GM23338 (cell line): Measurements from ENCODE around the gene DTX1. TPM values are rescaled to one million over a fixed set of nuclear protein-coding genes. Genes with fewer than 3 reads are reported as not detected.

Experiments used
- ATAC-seq: fragments of 200-7000 bp; cut with Tn5 transposase; 3 replicates; pipeline ENCODE4 v1.9.1; 2020
- DNase-seq: peaks from one replicate; pipeline ENCODE4 v3.0.0-alpha.2; 2015; ENCODE audit warnings: low spot score
- H2AFZ ChIP-seq: fragments of 200-600 bp; sonication (generic); 2 replicates; pipeline ENCODE4 v1.8.0; 2016; ENCODE audit warnings: antibody characterized with exemption, mild to moderate bottlenecking, moderate library complexity
- H3F3A ChIP-seq: fragments of 200-600 bp; sonication (generic); replicated peaks from 2 replicates; pipeline ENCODE4 v1.8.0; 2017; ENCODE audit warnings: antibody characterized with exemption, mixed run types, low read depth
- H3K27ac ChIP-seq: fragments of 200-600 bp; sonication (generic); 2 replicates; pipeline ENCODE4 v1.6.1; 2016; ENCODE audit warnings: low read depth
- H3K27me3 ChIP-seq: fragments of 200-600 bp; sonication (generic); 2 replicates; pipeline ENCODE4 v1.8.0; 2016; ENCODE audit warnings: mild to moderate bottlenecking, mixed run types, moderate library complexity; ENCODE audit not compliant: insufficient read depth
- H3K36me3 ChIP-seq: fragments of 200-600 bp; sonication (generic); 2 replicates; pipeline ENCODE4 v1.8.0; 2016; ENCODE audit warnings: mild to moderate bottlenecking; ENCODE audit not compliant: insufficient read depth
- H3K4me1 ChIP-seq: fragments of 200-600 bp; sonication (generic); 2 replicates; pipeline ENCODE4 v1.8.0; 2016; ENCODE audit warnings: mild to moderate bottlenecking, moderate library complexity; ENCODE audit not compliant: insufficient read depth
- H3K4me2 ChIP-seq: fragments of 200-600 bp; sonication (generic); 2 replicates; pipeline ENCODE4 v1.7.1; 2017; ENCODE audit warnings: mixed run types
- H3K4me3 ChIP-seq: fragments of 200-600 bp; sonication (generic); 2 replicates; pipeline ENCODE4 v1.6.1; 2016; ENCODE audit warnings: mixed run types
- H3K79me2 ChIP-seq: fragments of 200-600 bp; sonication (generic); replicated peaks from 2 replicates; pipeline ENCODE4 v1.8.0; 2017; ENCODE audit warnings: mild to moderate bottlenecking; ENCODE audit not compliant: insufficient read depth
- H3K9me2 ChIP-seq: fragments of 200-600 bp; sonication (generic); 2 replicates; pipeline ENCODE4 v1.8.0; 2017; ENCODE audit not compliant: insufficient read depth
- H4K20me1 ChIP-seq: fragments of 200-600 bp; sonication (generic); replicated peaks from 2 replicates; pipeline ENCODE4 v1.8.0; 2017; ENCODE audit warnings: mild to moderate bottlenecking; ENCODE audit not compliant: insufficient read depth
- H3K27ac Mint-ChIP-seq: 2 replicates; pipeline ENCODE4 v1.8.0; 2020; ENCODE audit warnings: inconsistent platforms, mild to moderate bottlenecking, moderate library complexity, mixed read lengths
- H3K27me3 Mint-ChIP-seq: 3 replicates; pipeline ENCODE4 v1.8.0; 2022; ENCODE audit warnings: low read depth, mild to moderate bottlenecking, moderate library complexity, mixed read lengths, inconsistent platforms; ENCODE audit not compliant: insufficient read depth, poor library complexity
- H3K36me3 Mint-ChIP-seq: 3 replicates; pipeline ENCODE4 v1.8.0; 2021; ENCODE audit warnings: low read depth, mild to moderate bottlenecking, inconsistent platforms, moderate library complexity, mixed read lengths
- H3K4me1 Mint-ChIP-seq: 3 replicates; pipeline ENCODE4 v1.8.0; 2020; ENCODE audit warnings: mild to moderate bottlenecking, inconsistent platforms, mixed read lengths
- H3K4me3 Mint-ChIP-seq: 3 replicates; pipeline ENCODE4 v1.8.0; 2021; ENCODE audit warnings: moderate library complexity, mild to moderate bottlenecking, inconsistent platforms, mixed read lengths
- H3K9me3 Mint-ChIP-seq: 3 replicates; pipeline ENCODE4 v1.8.0; 2020; ENCODE audit warnings: moderate library complexity, mild to moderate bottlenecking, inconsistent platforms, mixed read lengths
- CREB1 ChIP-seq: fragments of 250-450 bp; sonication (Bioruptor Pico); IDR thresholded peaks from 2 replicates; pipeline ENCODE4 v1.5.0; 2020; ENCODE audit warnings: low read depth, mild to moderate bottlenecking, moderate library complexity
- EZH2 ChIP-seq: fragments of 200-600 bp; sonication (generic); IDR thresholded peaks from one replicate; pipeline ENCODE4 v1.8.0; 2017; ENCODE audit warnings: antibody characterized with exemption, mild to moderate bottlenecking, low read depth; ENCODE audit not compliant: unreplicated experiment
- EZH2phosphoT487 ChIP-seq: fragments of 200-600 bp; sonication (generic); IDR thresholded peaks from one replicate; pipeline ENCODE4 v1.8.1; 2018; ENCODE audit warnings: antibody characterized with exemption; ENCODE audit not compliant: unreplicated experiment
- JUNB ChIP-seq: IDR thresholded peaks from one replicate; pipeline ENCODE4 v1.6.1; 2016; ENCODE audit warnings: antibody characterized with exemption; ENCODE audit not compliant: unreplicated experiment
- NANOG ChIP-seq: IDR thresholded peaks from 2 replicates; pipeline ENCODE4 v1.6.1; 2016; ENCODE audit warnings: antibody characterized with exemption, borderline replicate concordance
- POLR2AphosphoS5 ChIP-seq: IDR thresholded peaks from 2 replicates; pipeline ENCODE4 v1.6.1; 2016; ENCODE audit warnings: antibody characterized with exemption, low read depth
- STAT1 ChIP-seq: IDR thresholded peaks from one replicate; pipeline ENCODE4 v1.6.1; 2016; ENCODE audit warnings: antibody characterized with exemption; ENCODE audit not compliant: unreplicated experiment
- ZNF114 ChIP-seq: fragments of 250-450 bp; sonication (Bioruptor Pico); IDR thresholded peaks from 2 replicates; pipeline ENCODE4 v1.5.0; 2020; ENCODE audit warnings: mild to moderate bottlenecking, moderate library complexity
- ZNF331 ChIP-seq: fragments of 250-450 bp; sonication (Bioruptor Pico); IDR thresholded peaks from 2 replicates; pipeline ENCODE4 v1.5.0; 2020; ENCODE audit warnings: low read depth, mild to moderate bottlenecking, moderate library complexity
- polyA plus RNA-seq: library from polyadenylated mRNA; unstranded; fragments of >200 nt; fragmentation: Nextera tagmentation; extraction: Ambion mirVana; gene quantifications from 2 replicates; pipeline ENCODE4 v1.2.1, GENCODE V29; 2016
- total RNA-seq: library from RNA; depleted of rRNA; stranded (reverse); fragments of >200 nt; shearing (Covaris generic); gene quantifications from 2 replicates; pipeline ENCODE4 v1.2.3, GENCODE V29; 2014
- TF ChIP-seq, protein P1 (sequence below): IDR thresholded peaks from 2 replicates; pipeline ENCODE4 v1.6.1; 2016; ENCODE audit warnings: antibody characterized with exemption
- TF ChIP-seq, protein P2 (sequence below): IDR thresholded peaks from one replicate; pipeline ENCODE4 v1.6.1; 2018; ENCODE audit warnings: antibody characterized with exemption; ENCODE audit not compliant: unreplicated experiment
- TF ChIP-seq, protein P3 (sequence below): fragments of 250-450 bp; sonication (Bioruptor Pico); IDR thresholded peaks from 2 replicates; pipeline ENCODE4 v1.5.0; 2020; ENCODE audit warnings: mild to moderate bottlenecking, moderate library complexity
- TF ChIP-seq, protein P4 (sequence below), 2 experiments: fragments of 200-600 bp in 1 of 2; sonication (generic) in 1 of 2; conservative IDR thresholded peaks; 2 replicates each; pipeline versions ENCODE4 v1.5.1 to v1.6.1; 2016 to 2017; ENCODE audit warnings: antibody characterized with exemption in 2 of 2, low read depth in 2 of 2, mild to moderate bottlenecking in 2 of 2, moderate library complexity in 1 of 2

Gene DTX1
- total and polyA plus RNA-seq, 2 experiments from 2014 or later: 1.6 to 9.0 TPM

GRCh38 chr12:113052326-113052725 is 4.2 kb upstream of the DTX1 start:
- Histone ChIP-seq H3K4me1 (no peaks in the 10 kb centered on the region), H3K27ac (no peak overlapping the region), H3K4me2 (no peak overlapping the region), H3K36me3 (no peaks in the 10 kb centered on the region), H3K27me3 (peaks cover 25% of the 10 kb centered on the region), H3K9me2 (no peaks in the 10 kb centered on the region), H3K4me3 (no peak overlapping the region), H4K20me1 (0 out of 2 replicates have a peak, but pooled peaks cover 2% of the 10 kb centered on the region), H2AFZ (no peak overlapping the region), H3K79me2 (no peaks in the 10 kb centered on the region), H3F3A (no peaks in the 10 kb centered on the region)
- H3K4me3 Mint-ChIP-seq: no peak overlapping the region
- DNase-seq: no peak
- no peak for TF ChIP-seq CREB1
- TF ChIP-seq, protein P1, sequence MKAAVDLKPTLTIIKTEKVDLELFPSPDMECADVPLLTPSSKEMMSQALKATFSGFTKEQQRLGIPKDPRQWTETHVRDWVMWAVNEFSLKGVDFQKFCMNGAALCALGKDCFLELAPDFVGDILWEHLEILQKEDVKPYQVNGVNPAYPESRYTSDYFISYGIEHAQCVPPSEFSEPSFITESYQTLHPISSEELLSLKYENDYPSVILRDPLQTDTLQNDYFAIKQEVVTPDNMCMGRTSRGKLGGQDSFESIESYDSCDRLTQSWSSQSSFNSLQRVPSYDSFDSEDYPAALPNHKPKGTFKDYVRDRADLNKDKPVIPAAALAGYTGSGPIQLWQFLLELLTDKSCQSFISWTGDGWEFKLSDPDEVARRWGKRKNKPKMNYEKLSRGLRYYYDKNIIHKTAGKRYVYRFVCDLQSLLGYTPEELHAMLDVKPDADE: no peak
- no peak for TF ChIP-seq NANOG
- no peak for TF ChIP-seq EZH2
- TF ChIP-seq, protein P2, sequence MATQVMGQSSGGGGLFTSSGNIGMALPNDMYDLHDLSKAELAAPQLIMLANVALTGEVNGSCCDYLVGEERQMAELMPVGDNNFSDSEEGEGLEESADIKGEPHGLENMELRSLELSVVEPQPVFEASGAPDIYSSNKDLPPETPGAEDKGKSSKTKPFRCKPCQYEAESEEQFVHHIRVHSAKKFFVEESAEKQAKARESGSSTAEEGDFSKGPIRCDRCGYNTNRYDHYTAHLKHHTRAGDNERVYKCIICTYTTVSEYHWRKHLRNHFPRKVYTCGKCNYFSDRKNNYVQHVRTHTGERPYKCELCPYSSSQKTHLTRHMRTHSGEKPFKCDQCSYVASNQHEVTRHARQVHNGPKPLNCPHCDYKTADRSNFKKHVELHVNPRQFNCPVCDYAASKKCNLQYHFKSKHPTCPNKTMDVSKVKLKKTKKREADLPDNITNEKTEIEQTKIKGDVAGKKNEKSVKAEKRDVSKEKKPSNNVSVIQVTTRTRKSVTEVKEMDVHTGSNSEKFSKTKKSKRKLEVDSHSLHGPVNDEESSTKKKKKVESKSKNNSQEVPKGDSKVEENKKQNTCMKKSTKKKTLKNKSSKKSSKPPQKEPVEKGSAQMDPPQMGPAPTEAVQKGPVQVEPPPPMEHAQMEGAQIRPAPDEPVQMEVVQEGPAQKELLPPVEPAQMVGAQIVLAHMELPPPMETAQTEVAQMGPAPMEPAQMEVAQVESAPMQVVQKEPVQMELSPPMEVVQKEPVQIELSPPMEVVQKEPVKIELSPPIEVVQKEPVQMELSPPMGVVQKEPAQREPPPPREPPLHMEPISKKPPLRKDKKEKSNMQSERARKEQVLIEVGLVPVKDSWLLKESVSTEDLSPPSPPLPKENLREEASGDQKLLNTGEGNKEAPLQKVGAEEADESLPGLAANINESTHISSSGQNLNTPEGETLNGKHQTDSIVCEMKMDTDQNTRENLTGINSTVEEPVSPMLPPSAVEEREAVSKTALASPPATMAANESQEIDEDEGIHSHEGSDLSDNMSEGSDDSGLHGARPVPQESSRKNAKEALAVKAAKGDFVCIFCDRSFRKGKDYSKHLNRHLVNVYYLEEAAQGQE: no peak
- no peak for TF ChIP-seq EZH2phosphoT487
- no peak for TF ChIP-seq JUNB
- no peak for TF ChIP-seq STAT1
- no peak for TF ChIP-seq ZNF331 (CRISPR knock-in tag)
- TF ChIP-seq ZNF114 (CRISPR knock-in tag): no peak
- TF ChIP-seq, protein P3, sequence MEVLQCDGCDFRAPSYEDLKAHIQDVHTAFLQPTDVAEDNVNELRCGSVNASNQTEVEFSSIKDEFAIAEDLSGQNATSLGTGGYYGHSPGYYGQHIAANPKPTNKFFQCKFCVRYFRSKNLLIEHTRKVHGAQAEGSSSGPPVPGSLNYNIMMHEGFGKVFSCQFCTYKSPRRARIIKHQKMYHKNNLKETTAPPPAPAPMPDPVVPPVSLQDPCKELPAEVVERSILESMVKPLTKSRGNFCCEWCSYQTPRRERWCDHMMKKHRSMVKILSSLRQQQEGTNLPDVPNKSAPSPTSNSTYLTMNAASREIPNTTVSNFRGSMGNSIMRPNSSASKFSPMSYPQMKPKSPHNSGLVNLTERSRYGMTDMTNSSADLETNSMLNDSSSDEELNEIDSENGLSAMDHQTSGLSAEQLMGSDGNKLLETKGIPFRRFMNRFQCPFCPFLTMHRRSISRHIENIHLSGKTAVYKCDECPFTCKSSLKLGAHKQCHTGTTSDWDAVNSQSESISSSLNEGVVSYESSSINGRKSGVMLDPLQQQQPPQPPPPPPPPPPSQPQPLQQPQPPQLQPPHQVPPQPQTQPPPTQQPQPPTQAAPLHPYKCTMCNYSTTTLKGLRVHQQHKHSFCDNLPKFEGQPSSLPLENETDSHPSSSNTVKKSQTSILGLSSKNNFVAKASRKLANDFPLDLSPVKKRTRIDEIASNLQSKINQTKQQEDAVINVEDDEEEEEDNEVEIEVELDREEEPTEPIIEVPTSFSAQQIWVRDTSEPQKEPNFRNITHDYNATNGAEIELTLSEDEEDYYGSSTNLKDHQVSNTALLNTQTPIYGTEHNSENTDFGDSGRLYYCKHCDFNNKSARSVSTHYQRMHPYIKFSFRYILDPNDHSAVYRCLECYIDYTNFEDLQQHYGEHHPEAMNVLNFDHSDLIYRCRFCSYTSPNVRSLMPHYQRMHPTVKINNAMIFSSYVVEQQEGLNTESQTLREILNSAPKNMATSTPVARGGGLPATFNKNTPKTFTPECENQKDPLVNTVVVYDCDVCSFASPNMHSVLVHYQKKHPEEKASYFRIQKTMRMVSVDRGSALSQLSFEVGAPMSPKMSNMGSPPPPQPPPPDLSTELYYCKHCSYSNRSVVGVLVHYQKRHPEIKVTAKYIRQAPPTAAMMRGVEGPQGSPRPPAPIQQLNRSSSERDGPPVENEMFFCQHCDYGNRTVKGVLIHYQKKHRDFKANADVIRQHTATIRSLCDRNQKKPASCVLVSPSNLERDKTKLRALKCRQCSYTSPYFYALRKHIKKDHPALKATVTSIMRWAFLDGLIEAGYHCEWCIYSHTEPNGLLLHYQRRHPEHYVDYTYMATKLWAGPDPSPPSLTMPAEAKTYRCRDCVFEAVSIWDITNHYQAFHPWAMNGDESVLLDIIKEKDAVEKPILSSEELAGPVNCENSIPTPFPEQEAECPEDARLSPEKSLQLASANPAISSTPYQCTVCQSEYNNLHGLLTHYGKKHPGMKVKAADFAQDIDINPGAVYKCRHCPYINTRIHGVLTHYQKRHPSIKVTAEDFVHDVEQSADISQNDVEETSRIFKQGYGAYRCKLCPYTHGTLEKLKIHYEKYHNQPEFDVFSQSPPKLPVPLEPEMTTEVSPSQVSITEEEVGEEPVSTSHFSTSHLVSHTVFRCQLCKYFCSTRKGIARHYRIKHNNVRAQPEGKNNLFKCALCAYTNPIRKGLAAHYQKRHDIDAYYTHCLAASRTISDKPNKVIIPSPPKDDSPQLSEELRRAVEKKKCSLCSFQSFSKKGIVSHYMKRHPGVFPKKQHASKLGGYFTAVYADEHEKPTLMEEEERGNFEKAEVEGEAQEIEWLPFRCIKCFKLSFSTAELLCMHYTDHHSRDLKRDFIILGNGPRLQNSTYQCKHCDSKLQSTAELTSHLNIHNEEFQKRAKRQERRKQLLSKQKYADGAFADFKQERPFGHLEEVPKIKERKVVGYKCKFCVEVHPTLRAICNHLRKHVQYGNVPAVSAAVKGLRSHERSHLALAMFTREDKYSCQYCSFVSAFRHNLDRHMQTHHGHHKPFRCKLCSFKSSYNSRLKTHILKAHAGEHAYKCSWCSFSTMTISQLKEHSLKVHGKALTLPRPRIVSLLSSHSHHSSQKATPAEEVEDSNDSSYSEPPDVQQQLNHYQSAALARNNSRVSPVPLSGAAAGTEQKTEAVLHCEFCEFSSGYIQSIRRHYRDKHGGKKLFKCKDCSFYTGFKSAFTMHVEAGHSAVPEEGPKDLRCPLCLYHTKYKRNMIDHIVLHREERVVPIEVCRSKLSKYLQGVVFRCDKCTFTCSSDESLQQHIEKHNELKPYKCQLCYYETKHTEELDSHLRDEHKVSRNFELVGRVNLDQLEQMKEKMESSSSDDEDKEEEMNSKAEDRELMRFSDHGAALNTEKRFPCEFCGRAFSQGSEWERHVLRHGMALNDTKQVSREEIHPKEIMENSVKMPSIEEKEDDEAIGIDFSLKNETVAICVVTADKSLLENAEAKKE (CRISPR knock-in tag): no peak
- TF ChIP-seq POLR2AphosphoS5: no peak
- TF ChIP-seq, protein P4, sequence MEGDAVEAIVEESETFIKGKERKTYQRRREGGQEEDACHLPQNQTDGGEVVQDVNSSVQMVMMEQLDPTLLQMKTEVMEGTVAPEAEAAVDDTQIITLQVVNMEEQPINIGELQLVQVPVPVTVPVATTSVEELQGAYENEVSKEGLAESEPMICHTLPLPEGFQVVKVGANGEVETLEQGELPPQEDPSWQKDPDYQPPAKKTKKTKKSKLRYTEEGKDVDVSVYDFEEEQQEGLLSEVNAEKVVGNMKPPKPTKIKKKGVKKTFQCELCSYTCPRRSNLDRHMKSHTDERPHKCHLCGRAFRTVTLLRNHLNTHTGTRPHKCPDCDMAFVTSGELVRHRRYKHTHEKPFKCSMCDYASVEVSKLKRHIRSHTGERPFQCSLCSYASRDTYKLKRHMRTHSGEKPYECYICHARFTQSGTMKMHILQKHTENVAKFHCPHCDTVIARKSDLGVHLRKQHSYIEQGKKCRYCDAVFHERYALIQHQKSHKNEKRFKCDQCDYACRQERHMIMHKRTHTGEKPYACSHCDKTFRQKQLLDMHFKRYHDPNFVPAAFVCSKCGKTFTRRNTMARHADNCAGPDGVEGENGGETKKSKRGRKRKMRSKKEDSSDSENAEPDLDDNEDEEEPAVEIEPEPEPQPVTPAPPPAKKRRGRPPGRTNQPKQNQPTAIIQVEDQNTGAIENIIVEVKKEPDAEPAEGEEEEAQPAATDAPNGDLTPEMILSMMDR (conservative IDR thresholded peaks at IDR 0.05; ENCODE audit: low read depth in 2 of 2): no peak
- no peak overlapping the region for H3K27ac Mint-ChIP-seq
- ATAC-seq: no peak
- peaks cover 22% of the 10 kb centered on the region for H3K27me3 Mint-ChIP-seq
- no peaks in the 10 kb centered on the region for H3K36me3 Mint-ChIP-seq
- no peaks in the 10 kb centered on the region; the same call in 1 of the 3 replicates for H3K4me1 Mint-ChIP-seq
- no peaks in the 10 kb centered on the region for H3K9me3 Mint-ChIP-seq
